ENCODE results near the gene LITAFD.
A peak's percentile ranks its signal among the peaks of the same experiment; 100 is the strongest.

Gene LITAFD

DNA sequence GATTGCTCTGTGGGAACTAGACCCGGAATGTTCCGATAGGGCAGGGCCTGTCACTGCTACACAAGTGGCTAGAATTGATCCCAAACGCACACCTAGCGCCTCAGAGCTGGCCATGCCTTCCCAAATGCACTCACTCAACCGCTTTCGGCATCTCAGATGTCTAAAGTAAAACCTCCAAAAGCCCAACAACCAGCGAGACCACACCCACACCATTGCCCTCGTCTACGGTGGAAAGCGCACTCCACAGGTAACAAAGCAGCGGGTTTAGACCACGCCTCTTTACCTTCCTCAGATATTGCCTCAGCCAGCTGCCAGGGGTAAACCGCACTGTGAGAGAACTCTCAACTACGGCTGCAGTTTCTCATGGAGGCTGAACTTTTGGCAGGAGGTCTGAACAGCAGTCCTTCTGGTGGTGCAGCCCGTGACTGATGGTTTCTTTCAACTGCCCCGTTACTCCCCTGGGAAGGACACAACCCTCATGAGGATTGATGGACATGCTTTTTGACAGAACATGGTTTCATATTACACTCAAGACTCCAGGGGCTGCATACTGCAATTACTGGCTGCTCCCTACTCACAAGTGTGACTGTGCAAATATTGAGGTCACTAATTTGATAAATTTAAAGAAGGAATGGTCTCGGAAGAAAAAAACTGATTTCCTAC is 47.1 kb downstream of the LITAFD start:
- Histone ChIP-seq H4K12ac (ENCODE audit: low read depth, low read length) (no peak overlapping the region), H3K36me3 (ENCODE audit: control insufficient read depth in 1 of 2, insufficient read depth in 2 of 2, low read length in 2 of 2) (peaks cover 9 to 15% of the 10 kb centered on the region in 2 experiments), H3K27me3 (ENCODE audit: insufficient read depth, low read length) (no peaks in the 10 kb centered on the region), H3K9me3 (ENCODE audit: insufficient read depth, low read depth, low read length) (peaks cover 3% of the 10 kb centered on the region), H2AFZ (ENCODE audit: insufficient read depth, low read length, poor library complexity) (no peak overlapping the region), H3K4me3 (ENCODE audit: low read depth, low read length) (no peak overlapping the region), H4K8ac (ENCODE audit: low read depth, low read length) (no peak overlapping the region), H2BK5ac (ENCODE audit: low read depth, low read length, poor library complexity) (no peak overlapping the region), H3K79me1 (ENCODE audit: low read length) (no peaks in the 10 kb centered on the region), H3K79me2 (ENCODE audit: control insufficient read depth, insufficient read depth, low read length, poor library complexity) (peaks cover 2% of the 10 kb centered on the region), H2BK12ac (ENCODE audit: low read length) (no peak overlapping the region), H3K4me1 (ENCODE audit: control insufficient read depth in 1 of 2, insufficient read depth in 2 of 2, low read length in 2 of 2) (peaks cover 5% of the 10 kb centered on the region in 2 experiments), H2BK120ac (ENCODE audit: insufficient read depth, low read length, poor library complexity) (no peak overlapping the region), H3K4me2 (ENCODE audit: low read length) (no peak overlapping the region), H3K18ac (ENCODE audit: low read length) (no peak overlapping the region), H3K4ac (ENCODE audit: low read depth, low read length) (peak overlapping the region; percentile 67), H3K9ac (ENCODE audit: low read length) (no peak overlapping the region), H4K91ac (ENCODE audit: low read depth, low read length) (no peak overlapping the region), H3K27ac (ENCODE audit: low read depth, low read length) (no peak overlapping the region), H3K14ac (ENCODE audit: low read length) (no peak overlapping the region), H3K23ac (ENCODE audit: low read length) (no peak overlapping the region), H2AK5ac (ENCODE audit: low read length) (no peak overlapping the region)
- no CpG with 5 or more reads among the region's 17 CpGs for WGBS (ENCODE audit: extremely low coverage, insufficient coverage, insufficient read length)
- no peak for DNase-seq

DNA sequence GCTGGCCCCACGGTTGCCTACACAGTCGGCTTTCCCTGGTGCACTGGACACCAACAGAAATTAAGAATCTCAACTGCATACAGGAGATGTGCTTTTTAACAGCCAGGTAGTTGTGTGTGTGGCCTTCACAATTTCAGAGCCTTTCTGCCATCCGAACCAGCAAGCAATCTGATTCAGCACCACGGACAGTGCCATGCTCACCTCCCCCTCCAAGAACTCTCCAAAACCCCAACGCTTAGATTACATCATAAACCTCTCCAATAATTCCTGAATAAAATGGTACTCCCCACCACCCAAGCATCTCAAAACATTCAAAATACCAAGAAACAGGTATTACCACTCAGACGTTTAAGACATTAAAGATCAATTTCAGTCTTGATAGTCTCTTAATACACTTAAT is 49.7 kb downstream of the LITAFD start:
- H3K9me3 ChIP-seq (ENCODE audit: insufficient read depth, low read depth, low read length) = peaks cover 3% of the 10 kb centered on the region
- H3K4me2 ChIP-seq (ENCODE audit: low read length) = no peak overlapping the region
- H3K18ac ChIP-seq (ENCODE audit: low read length) = no peak overlapping the region
- no peak overlapping the region for H3K27ac ChIP-seq (ENCODE audit: low read depth, low read length)
- H4K8ac ChIP-seq (ENCODE audit: low read depth, low read length) = no peak overlapping the region
- H2BK5ac ChIP-seq (ENCODE audit: low read depth, low read length, poor library complexity) = no peak overlapping the region
- no peak overlapping the region for H4K12ac ChIP-seq (ENCODE audit: low read depth, low read length)
- no peak overlapping the region for H4K91ac ChIP-seq (ENCODE audit: low read depth, low read length)
- H3K79me1 ChIP-seq (ENCODE audit: low read length) = no peaks in the 10 kb centered on the region
- peak in 1 of 2 donors; percentile 38 for DNase-seq
- no peak overlapping the region for H2BK12ac ChIP-seq (ENCODE audit: low read length)
- H3K79me2 ChIP-seq (ENCODE audit: control insufficient read depth, insufficient read depth, low read length, poor library complexity) = peaks cover 7% of the 10 kb centered on the region
- no peak overlapping the region for H3K23ac ChIP-seq (ENCODE audit: low read length)
- no peaks in the 10 kb centered on the region for H3K27me3 ChIP-seq (ENCODE audit: insufficient read depth, low read length)
- H2AK5ac ChIP-seq (ENCODE audit: low read length) = no peak overlapping the region
- WGBS (ENCODE audit: extremely low coverage, insufficient coverage, insufficient read length) = no CpG with 5 or more reads among the region's 6 CpGs
- H3K9ac ChIP-seq (ENCODE audit: low read length) = no peak overlapping the region
- H3K4me3 ChIP-seq (ENCODE audit: low read depth, low read length) = no peak overlapping the region
- no peak overlapping the region for H2AFZ ChIP-seq (ENCODE audit: insufficient read depth, low read length, poor library complexity)
- H3K4ac ChIP-seq (ENCODE audit: low read depth, low read length) = peak overlapping the region; percentile 66
- H2BK120ac ChIP-seq (ENCODE audit: insufficient read depth, low read length, poor library complexity) = no peak overlapping the region
- H3K14ac ChIP-seq (ENCODE audit: low read length) = no peak overlapping the region
- H3K4me1 ChIP-seq (ENCODE audit: control insufficient read depth in 1 of 2, insufficient read depth in 2 of 2, low read length in 2 of 2) = peaks cover 5% of the 10 kb centered on the region in 2 experiments
- peaks cover 7 to 13% of the 10 kb centered on the region in 2 experiments for H3K36me3 ChIP-seq (ENCODE audit: control insufficient read depth in 1 of 2, insufficient read depth in 2 of 2, low read length in 2 of 2)

DNA sequence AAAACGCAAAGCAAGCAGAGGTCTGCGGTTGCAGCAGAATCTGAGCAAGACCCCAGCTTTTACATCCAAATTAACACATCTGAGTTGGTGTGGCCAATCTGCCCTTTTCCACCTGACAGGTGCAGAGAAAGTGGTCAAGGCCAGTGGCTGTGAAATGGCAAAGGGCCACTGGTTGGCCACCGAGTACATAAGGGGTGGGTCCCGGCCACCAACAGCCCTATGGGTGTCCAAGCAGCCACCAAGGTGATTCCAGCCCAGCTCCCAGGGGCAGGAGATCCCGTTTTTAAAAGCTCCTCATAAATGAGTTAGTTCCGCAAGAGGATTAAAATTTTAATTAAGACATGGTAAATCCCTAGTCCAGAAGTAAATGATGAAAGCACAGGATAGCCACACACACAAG is 52.5 kb downstream of the LITAFD start:
- Histone ChIP-seq H2BK120ac (ENCODE audit: insufficient read depth, low read length, poor library complexity) (no peak overlapping the region), H3K9me3 (ENCODE audit: insufficient read depth, low read depth, low read length) (no peaks in the 10 kb centered on the region), H3K4ac (ENCODE audit: low read depth, low read length) (peak overlapping the region; percentile 67), H4K12ac (ENCODE audit: low read depth, low read length) (no peak overlapping the region), H3K4me3 (ENCODE audit: low read depth, low read length) (no peak overlapping the region), H3K4me1 (ENCODE audit: control insufficient read depth in 1 of 2, insufficient read depth in 2 of 2, low read length in 2 of 2) (no peaks in the 10 kb centered on the region), H3K27ac (ENCODE audit: low read depth, low read length) (no peak overlapping the region), H3K14ac (ENCODE audit: low read length) (no peak overlapping the region), H3K4me2 (ENCODE audit: low read length) (no peak overlapping the region), H2BK12ac (ENCODE audit: low read length) (no peak overlapping the region), H3K23ac (ENCODE audit: low read length) (no peak overlapping the region), H2AFZ (ENCODE audit: insufficient read depth, low read length, poor library complexity) (no peak overlapping the region), H2AK5ac (ENCODE audit: low read length) (no peak overlapping the region), H3K18ac (ENCODE audit: low read length) (no peak overlapping the region), H4K91ac (ENCODE audit: low read depth, low read length) (no peak overlapping the region), H3K27me3 (ENCODE audit: insufficient read depth, low read length) (no peaks in the 10 kb centered on the region), H2BK5ac (ENCODE audit: low read depth, low read length, poor library complexity) (no peak overlapping the region), H4K8ac (ENCODE audit: low read depth, low read length) (no peak overlapping the region), H3K36me3 (ENCODE audit: control insufficient read depth in 1 of 2, insufficient read depth in 2 of 2, low read length in 2 of 2) (peaks cover 2 to 4% of the 10 kb centered on the region in 2 experiments), H3K9ac (ENCODE audit: low read length) (no peak overlapping the region), H3K79me1 (ENCODE audit: low read length) (no peaks in the 10 kb centered on the region), H3K79me2 (ENCODE audit: control insufficient read depth, insufficient read depth, low read length, poor library complexity) (peaks cover 5% of the 10 kb centered on the region)
- DNase-seq = no peak
- WGBS (ENCODE audit: extremely low coverage, insufficient coverage, insufficient read length) = no CpG with 5 or more reads among the region's 6 CpGs

Measured in trophoblast cell (in vitro differentiated cells and primary cell).